ENCODE results near the gene COMMD4. TPM values are rescaled to one million over a fixed set of nuclear protein-coding genes. Genes with fewer than 3 reads are reported as not detected.

COMMD4 gene
- polyA plus RNA-seq, 3 donors, result 41.1 to 63.1 (median 41.3) TPM

DNA sequence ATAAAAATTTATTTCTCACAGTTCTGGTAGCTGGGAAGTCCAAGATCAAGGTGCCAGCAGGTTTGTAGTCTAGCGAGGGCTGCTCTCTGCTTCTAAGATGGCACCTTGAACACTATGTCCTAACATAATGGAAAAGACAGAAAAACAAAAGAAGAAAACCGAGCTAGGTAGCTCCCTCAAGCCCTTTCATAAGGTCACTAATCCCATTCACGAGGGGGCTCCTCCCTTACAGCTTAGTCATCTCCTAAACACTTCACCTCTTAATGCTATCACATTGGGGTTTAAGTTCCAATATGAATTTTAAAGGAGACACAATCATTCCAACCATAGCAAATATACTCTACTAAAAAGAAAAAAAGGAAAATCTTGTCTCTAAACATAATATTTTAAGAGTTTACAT is 29.7 kb upstream of the COMMD4 start:
- no peak overlapping the region for H3K4me3 ChIP-seq (replicated peaks in 1 of 3; ENCODE audit: low read depth in 2 of 3, low read length in 3 of 3)
- Mint-ChIP-seq H3K4me3 (no peak overlapping the region), H3K9me3 (no peaks in the 10 kb centered on the region), H3K27me3 (ENCODE audit: low read depth in 3 of 3) (peaks cover 0 to 22% (median 18%) of the 10 kb centered on the region in 3 donors), H3K4me1 (no peaks in the 10 kb centered on the region), H3K27ac (no peak overlapping the region), H3K36me3 (no peaks in the 10 kb centered on the region)
- no peak for TF ChIP-seq CTCF (IDR thresholded peaks at IDR 0.05)
- WGBS (ENCODE audit: insufficient coverage), result no CpG with 5 or more reads among the region's 3 CpGs
- H3K4me2 ChIP-seq (replicated peaks; ENCODE audit: extremely low read depth, low read length, poor library complexity, severe bottlenecking), result no peak overlapping the region
- H3K36me3 ChIP-seq (replicated peaks in 1 of 2; ENCODE audit: control insufficient read depth in 1 of 2, insufficient read depth in 2 of 2, low read length in 2 of 2), result no peaks in the 10 kb centered on the region
- no peaks in the 10 kb centered on the region for H4K20me1 ChIP-seq (ENCODE audit: insufficient read depth, low read length)
- no peaks in the 10 kb centered on the region for H3K9me3 ChIP-seq (replicated peaks in 1 of 2; ENCODE audit: control insufficient read depth in 1 of 2, insufficient read depth in 1 of 2, low read length in 2 of 2)
- DNase-seq, result no peak
- no peaks in the 10 kb centered on the region for H3K79me2 ChIP-seq (ENCODE audit: insufficient read depth, low read length)
- no peak overlapping the region for H3K9ac ChIP-seq (ENCODE audit: insufficient read depth, low read length, poor library complexity, severe bottlenecking)
- H3K4me1 ChIP-seq (ENCODE audit: control insufficient read depth in 1 of 2, insufficient read depth in 2 of 2, low read length in 2 of 2), result no peaks in the 10 kb centered on the region
- intact Hi-C loops (cut with micrococcal nuclease), result loop anchor here (5.0 to 10.0 kb wide), 2 partner anchors 71 to 339 kb away; no protein-coding TSS in a partner anchor
- H2AFZ ChIP-seq (ENCODE audit: insufficient read depth, low read depth, low read length, poor library complexity, severe bottlenecking), result no peak overlapping the region
- H3K27me3 ChIP-seq (ENCODE audit: control insufficient read depth in 2 of 2, insufficient read depth in 2 of 2, low read length in 2 of 2), result peaks cover 0 to 9% of the 10 kb centered on the region in 2 donors
- no peak overlapping the region for H3K27ac ChIP-seq (ENCODE audit: low read depth in 1 of 2, low read length in 2 of 2)

DNA sequence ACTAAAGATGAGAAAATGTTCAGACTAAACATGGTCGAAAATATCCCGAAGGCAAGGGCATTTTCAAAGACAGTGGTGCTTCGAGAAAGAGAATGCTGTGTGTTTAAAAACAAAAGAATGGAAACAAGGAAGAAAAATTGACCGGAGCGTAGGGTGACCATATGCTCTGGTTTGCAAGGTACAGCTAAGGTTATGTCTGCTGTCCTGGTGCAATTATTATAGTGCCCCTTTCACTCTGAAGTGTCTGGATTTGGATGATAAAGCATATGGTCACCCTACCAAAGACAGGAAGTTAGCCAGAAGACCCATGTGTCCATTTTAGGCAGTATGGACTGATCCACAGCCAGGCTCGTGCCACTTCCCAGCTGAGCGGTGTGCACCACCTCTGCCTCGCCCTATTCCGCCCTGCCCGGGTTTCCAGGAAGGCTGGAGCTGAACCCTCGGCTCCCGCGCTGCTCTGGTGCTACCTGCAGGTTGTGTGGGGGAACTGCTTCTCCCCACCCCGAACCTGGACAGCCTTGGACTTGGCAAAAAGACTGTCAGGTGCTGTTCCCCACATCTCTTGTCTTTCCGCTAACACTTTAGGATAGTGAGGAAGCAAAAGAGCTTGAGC is 28.0 kb upstream of the COMMD4 start:
- peaks cover 1 to 25% (median 18%) of the 10 kb centered on the region in 3 donors for H3K27me3 Mint-ChIP-seq (ENCODE audit: low read depth in 3 of 3)
- DNase-seq, result peak in 1 of 3 donors; percentile 1

More for the DNA sequence above, 28.0 kb upstream of the COMMD4 start:
- H3K9me3 ChIP-seq (replicated peaks in 1 of 2; ENCODE audit: control insufficient read depth in 1 of 2, insufficient read depth in 1 of 2, low read length in 2 of 2), result no peaks in the 10 kb centered on the region
- intact Hi-C loops (cut with micrococcal nuclease), result loop anchor here (5.0 to 10.0 kb wide), 2 partner anchors 73 to 341 kb away; no protein-coding TSS in a partner anchor
- peak overlapping the region; percentile 11 for H2AFZ ChIP-seq (ENCODE audit: insufficient read depth, low read depth, low read length, poor library complexity, severe bottlenecking)
- H3K27me3 ChIP-seq (ENCODE audit: control insufficient read depth in 2 of 2, insufficient read depth in 2 of 2, low read length in 2 of 2), result peaks cover 0 to 9% of the 10 kb centered on the region in 2 donors
- no peaks in the 10 kb centered on the region for H3K79me2 ChIP-seq (ENCODE audit: insufficient read depth, low read length)
- H3K36me3 Mint-ChIP-seq, result no peaks in the 10 kb centered on the region
- TF ChIP-seq CTCF (IDR thresholded peaks at IDR 0.05), result peak; percentile 16
- no peaks in the 10 kb centered on the region for H3K4me1 Mint-ChIP-seq
- no peaks in the 10 kb centered on the region for H4K20me1 ChIP-seq (ENCODE audit: insufficient read depth, low read length)
- no peak overlapping the region for H3K9ac ChIP-seq (ENCODE audit: insufficient read depth, low read length, poor library complexity, severe bottlenecking)
- H3K4me3 Mint-ChIP-seq, result no peak overlapping the region
- no peak overlapping the region for H3K27ac ChIP-seq (ENCODE audit: low read depth in 1 of 2, low read length in 2 of 2)
- no peaks in the 10 kb centered on the region for H3K4me1 ChIP-seq (ENCODE audit: control insufficient read depth in 1 of 2, insufficient read depth in 2 of 2, low read length in 2 of 2)
- WGBS (ENCODE audit: insufficient coverage), result 51% methylated on average over 8 of the region's 15 CpGs
- no peak overlapping the region for H3K4me3 ChIP-seq (replicated peaks in 1 of 3; ENCODE audit: low read depth in 2 of 3, low read length in 3 of 3)
- peak overlapping the region in 1 of 7 donors; percentile 4 for H3K27ac Mint-ChIP-seq
- H3K4me2 ChIP-seq (replicated peaks; ENCODE audit: extremely low read depth, low read length, poor library complexity, severe bottlenecking), result no peak overlapping the region
- H3K9me3 Mint-ChIP-seq, result no peaks in the 10 kb centered on the region
- H3K36me3 ChIP-seq (replicated peaks in 1 of 2; ENCODE audit: control insufficient read depth in 1 of 2, insufficient read depth in 2 of 2, low read length in 2 of 2), result no peaks in the 10 kb centered on the region
